NK-92 (cell line): Measurements from ENCODE around the gene HSP90B1.

Source experiments
- DNase-seq: peaks from one replicate; lab custom pipeline; 2025; ENCODE audit not compliant: unreplicated experiment; lab: John Stamatoyannopoulos, UW

The HSP90B1 gene

DNA sequence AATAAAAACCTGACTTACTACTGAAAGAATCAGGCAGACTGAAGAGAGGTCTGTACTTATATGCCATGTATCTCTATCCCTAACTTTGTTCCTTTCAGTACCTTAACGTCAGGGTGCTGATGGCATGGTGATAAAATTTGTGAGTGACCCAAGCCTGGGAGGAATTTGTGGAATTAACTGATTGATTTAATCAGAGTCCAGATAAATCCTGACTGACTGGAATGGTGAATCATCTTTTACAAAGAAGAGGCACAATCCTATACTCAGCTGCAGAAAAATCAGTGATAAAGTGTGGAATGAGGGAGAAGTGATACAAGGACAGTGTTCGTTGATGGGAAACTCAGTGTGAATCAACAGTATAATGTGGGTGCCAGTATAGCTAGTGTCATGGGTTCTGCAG, 39.2 kb downstream of the HSP90B1 start:
- DNase-seq: no peak

DNA sequence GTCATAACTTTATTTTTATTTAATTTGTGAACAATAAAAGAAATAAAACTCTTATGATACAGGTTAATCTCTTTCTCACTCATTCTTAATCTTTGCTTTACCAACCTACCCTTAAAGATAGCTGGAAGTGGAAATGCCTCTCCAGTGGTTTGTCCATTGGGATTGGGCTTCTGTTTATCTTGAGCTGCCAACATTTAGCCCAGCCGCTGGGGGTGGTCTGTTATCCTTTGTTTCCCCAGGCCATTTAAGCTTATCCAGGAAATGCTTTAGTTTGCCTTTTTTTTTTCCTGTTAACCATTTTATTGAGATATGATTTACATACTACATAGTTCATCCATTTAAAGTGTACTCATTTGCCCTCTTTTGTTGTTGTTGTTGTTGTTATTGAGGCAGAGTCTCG, 43.7 kb downstream of the HSP90B1 start:
- no peak for DNase-seq

DNA sequence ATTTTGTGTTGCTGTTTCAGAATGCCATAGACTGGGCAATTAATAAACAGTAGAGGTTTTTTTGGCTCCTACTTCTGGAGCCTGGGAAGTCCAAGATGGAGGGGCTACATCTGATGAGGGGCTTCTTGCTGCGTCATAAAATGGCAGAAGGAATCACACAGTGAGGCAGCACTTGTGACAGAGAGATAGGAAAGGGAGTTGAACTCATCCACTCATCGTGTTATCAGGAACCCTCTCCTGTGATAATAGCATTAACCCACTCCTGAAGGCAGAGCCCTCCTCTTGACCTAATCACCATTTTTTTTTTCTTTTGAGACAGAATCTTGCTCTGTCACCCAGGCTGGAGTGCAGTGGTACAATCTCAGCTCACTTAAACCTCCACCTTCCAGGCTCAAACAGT, 45.2 kb downstream of the HSP90B1 start:
- no peak for DNase-seq

DNA sequence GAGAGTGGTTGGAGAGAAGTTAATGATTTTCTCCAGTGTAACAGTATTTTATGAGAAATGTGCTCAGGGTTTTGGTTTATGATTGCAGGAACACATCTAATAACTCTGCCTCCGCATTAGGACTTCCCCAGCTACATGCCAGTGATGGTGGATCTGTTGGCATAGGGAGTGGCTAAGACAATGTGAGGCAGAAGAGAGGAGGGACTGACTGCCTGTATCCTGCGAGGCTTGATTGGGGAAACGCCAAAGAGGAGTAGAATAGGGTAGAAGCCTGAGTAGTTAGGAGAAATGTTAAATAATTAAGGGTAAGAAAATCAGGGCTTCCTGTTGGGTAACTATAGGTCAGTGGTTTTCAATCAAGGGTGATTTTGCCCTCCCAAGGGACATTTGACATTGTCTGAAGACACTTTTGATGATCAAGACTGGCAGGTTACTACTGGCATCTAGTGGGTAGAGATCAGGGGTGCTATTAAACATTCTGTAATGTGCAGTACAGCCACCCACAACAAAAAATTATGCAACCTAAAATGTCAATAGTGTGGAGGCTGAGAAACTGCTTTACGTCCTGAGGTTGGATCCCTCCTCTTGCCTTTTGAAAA, 48.3 kb downstream of the HSP90B1 start:
- DNase-seq: no peak

DNA sequence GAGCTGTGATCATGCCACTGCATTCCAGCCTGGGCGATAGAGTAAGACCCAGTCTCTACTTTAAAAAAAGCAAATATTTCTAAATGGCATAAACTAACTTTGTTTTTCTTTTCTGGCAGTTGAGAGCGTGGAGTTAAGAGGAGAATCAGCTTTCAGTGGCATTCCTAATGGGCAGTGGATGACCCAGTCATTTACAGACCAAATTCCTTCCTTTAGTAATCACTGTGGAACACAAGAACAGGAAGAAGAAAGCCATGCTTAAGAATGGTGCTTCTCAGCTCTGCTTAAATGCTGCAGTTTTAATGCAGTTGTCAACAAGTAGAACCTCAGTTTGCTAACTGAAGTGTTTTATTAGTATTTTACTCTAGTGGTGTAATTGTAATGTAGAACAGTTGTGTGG, 56.6 kb downstream of the HSP90B1 start:
- no peak for DNase-seq

DNA sequence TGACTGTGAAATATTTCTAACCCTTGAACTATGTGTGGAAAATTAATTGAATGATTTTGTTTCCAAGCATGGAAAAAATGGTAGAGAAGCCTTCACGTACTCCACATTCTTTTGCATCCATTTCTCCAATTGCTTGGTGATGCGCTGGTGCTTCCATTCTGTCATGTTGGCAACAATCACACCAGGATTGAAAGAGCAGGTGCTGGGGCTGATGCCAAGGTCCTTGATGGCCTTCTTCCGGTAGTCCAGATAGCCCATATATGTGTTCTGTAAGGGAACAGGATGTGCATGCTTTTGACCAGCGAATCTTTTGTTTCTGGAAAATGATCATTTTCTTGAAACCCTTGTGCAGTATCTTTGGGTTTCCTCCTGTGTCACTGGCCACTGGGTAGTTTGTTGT, 64.0 kb downstream of the HSP90B1 start:
- DNase-seq: no peak

DNA sequence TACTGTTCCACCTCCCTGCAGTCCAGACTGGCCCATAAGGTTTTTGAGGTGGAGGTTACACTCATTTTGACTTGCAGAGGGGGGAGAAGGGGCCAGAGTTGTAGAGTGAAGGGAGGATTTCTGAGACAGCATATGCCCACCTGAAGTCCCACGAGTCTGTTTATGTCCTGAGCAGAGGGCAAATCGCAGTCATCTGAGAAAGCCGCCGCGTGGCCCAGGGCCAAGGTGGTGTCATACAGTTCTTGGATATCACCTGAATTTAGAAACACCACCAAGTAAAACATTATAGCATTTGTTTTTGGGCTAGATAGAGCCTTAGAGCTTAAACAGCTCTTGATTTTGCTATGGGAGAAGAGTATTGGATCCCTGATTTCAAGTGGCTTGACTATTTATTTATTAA, 66.4 kb downstream of the HSP90B1 start:
- no peak for DNase-seq

DNA sequence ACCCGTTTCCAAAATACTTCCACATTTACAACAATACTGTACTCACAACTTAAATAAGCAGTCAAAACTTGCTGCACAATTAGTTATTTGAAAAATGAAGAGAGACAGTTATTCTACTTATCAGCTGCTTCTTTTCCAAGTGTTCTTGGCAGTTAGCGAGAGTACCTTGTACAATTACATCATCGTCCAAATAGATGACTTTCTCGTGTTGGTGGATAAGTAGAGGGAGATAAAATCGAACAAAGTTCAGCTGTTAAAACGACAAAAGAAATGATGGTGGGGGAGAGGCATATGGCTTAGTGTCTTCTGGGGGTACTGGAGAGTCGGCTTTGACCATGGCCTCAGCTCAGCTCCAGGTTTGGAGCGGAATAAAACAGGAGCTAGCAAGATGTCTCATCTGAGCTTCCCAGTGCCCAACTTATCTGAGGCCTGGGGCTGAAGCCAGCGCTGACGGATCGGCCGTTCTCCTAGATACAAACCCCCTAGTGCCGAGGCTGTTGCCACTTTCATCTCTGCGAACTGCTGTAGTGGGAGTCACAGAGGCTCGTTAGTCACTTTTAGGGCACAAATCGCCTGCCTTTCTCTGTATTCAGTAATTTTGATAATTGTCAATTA, 67.2 kb downstream of the HSP90B1 start:
- no peak for DNase-seq
